ENCODE data around the gene DNM1. TPM values are rescaled to one million over a fixed set of nuclear protein-coding genes. Genes with fewer than 3 reads are reported as not detected.

DNM1 gene
- total and polyA plus RNA-seq, 2 of the 8 experiments (the other 6 are each of a cell fraction or from before 2014, with no cell fraction given) = 34.3 to 62.7 TPM

- H3K79me1 ChIP-seq (ENCODE audit: low read depth, low read length) = no peaks in the 10 kb centered on the region
- DNase-seq (ENCODE audit: low read depth in 1 of 2, low spot score in 2 of 2) (no peak), FAIRE-seq (no peak)
- no peak overlapping the region for H3K4me2 ChIP-seq (ENCODE audit: insufficient read depth in 1 of 2, low read depth in 2 of 2, low read length in 2 of 2)
- 90% methylated on average over 2 of the region's 2 CpGs; no CpG with 5 or more reads in 1 of the 2 experiments for WGBS, 2 experiments (ENCODE audit: extremely low coverage in 1 of 2, insufficient coverage in 1 of 2, insufficient read length in 1 of 2, insufficient replicate concordance in 2 of 2, low coverage in 1 of 2, low lambda C conversion rate in 2 of 2, missing lambda C conversion rate in 1 of 2)
- ChIA-PET POLR2A (ENCODE audit: partially characterized antibody) (interaction anchor here (0.9 to 3.9 kb wide), 7 partner anchors 8 to 49 kb away, joined by 3 to 21 read pairs (median 5); no protein-coding TSS in a partner anchor), CTCF (ENCODE audit: partially characterized antibody) (interaction anchor here (1.1 to 2.7 kb wide), 4 partner anchors 14 to 51 kb away, joined by 3 to 16 read pairs (median 5); partner anchors contain the start of gene CIZ1)
- no peaks in the 10 kb centered on the region for H3K79me2 ChIP-seq (ENCODE audit: control insufficient read depth in 1 of 2, insufficient read depth in 2 of 2, low read length in 2 of 2)
- H2AFZ ChIP-seq (ENCODE audit: low read length) = no peak overlapping the region
- H3K9ac ChIP-seq (replicated peaks in 1 of 4; ENCODE audit: extremely low read depth in 1 of 4, low read depth in 3 of 4, low read length in 3 of 4) = no peak overlapping the region
- H3K4ac ChIP-seq (replicated peaks; ENCODE audit: insufficient read length, low read depth, low read length) = no peak overlapping the region
- no peak overlapping the region for H2BK120ac ChIP-seq (replicated peaks; ENCODE audit: low read depth, low read length)
- H2BK12ac ChIP-seq (ENCODE audit: low read depth, low read length) = no peak overlapping the region
- H2BK5ac ChIP-seq (ENCODE audit: low read depth, low read length) = no peak overlapping the region
- peaks cover 17 to 38% (median 27%) of the 10 kb centered on the region in 4 experiments for H3K36me3 ChIP-seq (ENCODE audit: control insufficient read depth in 2 of 4, insufficient read depth in 4 of 4, low read length in 3 of 4)
- no peak overlapping the region for H2BK20ac ChIP-seq (ENCODE audit: low read length)
- peaks cover 3 to 9% of the 10 kb centered on the region in 2 experiments for H4K20me1 ChIP-seq (replicated peaks in 1 of 2; ENCODE audit: control insufficient read depth in 1 of 2, insufficient read depth in 2 of 2, low read length in 2 of 2)
- H2AK5ac ChIP-seq (ENCODE audit: low read depth, low read length) = no peak overlapping the region
- H3K9me3 ChIP-seq (ENCODE audit: insufficient read depth in 2 of 2, low read depth in 1 of 2, low read length in 1 of 2) = peaks cover 0 to 4% of the 10 kb centered on the region in 2 experiments; a peak in 1 of 4 replicates
- H3K18ac ChIP-seq (ENCODE audit: extremely low read depth, low read length) = no peak overlapping the region
- H4K5ac ChIP-seq (ENCODE audit: insufficient read length, low read depth, low read length) = no peak overlapping the region
- no peaks in the 10 kb centered on the region for H3K23me2 ChIP-seq (ENCODE audit: low read depth, low read length)
- H3K27me3 ChIP-seq (replicated peaks in 1 of 4; ENCODE audit: control insufficient read depth in 3 of 4, extremely low read depth in 1 of 4, insufficient read depth in 3 of 4, low read length in 3 of 4) = no peaks in the 10 kb centered on the region
- no peak overlapping the region for H3K56ac ChIP-seq (replicated peaks; ENCODE audit: insufficient read length, low read depth, low read length)
- no peak overlapping the region for H4K91ac ChIP-seq (replicated peaks; ENCODE audit: insufficient read length, low read length)
- H3K4me3 ChIP-seq (ENCODE audit: extremely low read depth in 1 of 4, insufficient read depth in 2 of 4, low read depth in 3 of 4, low read length in 4 of 4) = no peak overlapping the region
- no peak overlapping the region for H3K23ac ChIP-seq (ENCODE audit: insufficient read length)
- no peak overlapping the region for H4K8ac ChIP-seq (ENCODE audit: extremely low read depth, insufficient read depth, low read length)
- no peak overlapping the region for H3K27ac ChIP-seq (ENCODE audit: low read depth, low read length)
- peaks cover 0 to 2% (median 0%) of the 10 kb centered on the region in 4 experiments; a peak in 1 of 7 replicates for H3K4me1 ChIP-seq (replicated peaks in 1 of 4; ENCODE audit: control insufficient read depth in 3 of 4, insufficient read depth in 4 of 4, low read length in 3 of 4)
- no peak overlapping the region for H3K14ac ChIP-seq (ENCODE audit: insufficient read length)
- H2BK15ac ChIP-seq (ENCODE audit: low read length) = no peak overlapping the region
- TF ChIP-seq USF2 (IDR thresholded peaks at IDR 0.05; ENCODE audit: low read length) = no peak
These were observed 27.5 kb upstream of the DNM1 start for GRCh38 chr9:128175726-128176125.
